Suprapubic skin (tissue), 3 donors: ENCODE results near the gene NFATC2.

Source experiments
- EP300 ChIP-seq: sonication (generic); formaldehyde crosslinking; IDR thresholded peaks from one replicate; pipeline ENCODE4 v1.6.1; 2017; ENCODE audit warnings: antibody characterized with exemption
- POLR2A ChIP-seq, 2 donors: fragments of 450-650 bp; IDR thresholded peaks; one replicate each; pipeline ENCODE4 v1.6.1; 2017; ENCODE audit warnings: antibody characterized with exemption in 2 of 2, mild to moderate bottlenecking in 2 of 2, moderate library complexity in 2 of 2
- TF ChIP-seq, protein P1 (sequence below), 2 donors: fragments of 200-600 bp in 1 of 2; fragments of 450-650 bp in 1 of 2; sonication (generic) in 1 of 2; IDR thresholded peaks; one replicate each; pipeline ENCODE4 v1.5.1; 2016 to 2019; ENCODE audit warnings: antibody characterized with exemption in 2 of 2, mild to moderate bottlenecking in 1 of 2, moderate library complexity in 1 of 2

- TF ChIP-seq, protein P1, sequence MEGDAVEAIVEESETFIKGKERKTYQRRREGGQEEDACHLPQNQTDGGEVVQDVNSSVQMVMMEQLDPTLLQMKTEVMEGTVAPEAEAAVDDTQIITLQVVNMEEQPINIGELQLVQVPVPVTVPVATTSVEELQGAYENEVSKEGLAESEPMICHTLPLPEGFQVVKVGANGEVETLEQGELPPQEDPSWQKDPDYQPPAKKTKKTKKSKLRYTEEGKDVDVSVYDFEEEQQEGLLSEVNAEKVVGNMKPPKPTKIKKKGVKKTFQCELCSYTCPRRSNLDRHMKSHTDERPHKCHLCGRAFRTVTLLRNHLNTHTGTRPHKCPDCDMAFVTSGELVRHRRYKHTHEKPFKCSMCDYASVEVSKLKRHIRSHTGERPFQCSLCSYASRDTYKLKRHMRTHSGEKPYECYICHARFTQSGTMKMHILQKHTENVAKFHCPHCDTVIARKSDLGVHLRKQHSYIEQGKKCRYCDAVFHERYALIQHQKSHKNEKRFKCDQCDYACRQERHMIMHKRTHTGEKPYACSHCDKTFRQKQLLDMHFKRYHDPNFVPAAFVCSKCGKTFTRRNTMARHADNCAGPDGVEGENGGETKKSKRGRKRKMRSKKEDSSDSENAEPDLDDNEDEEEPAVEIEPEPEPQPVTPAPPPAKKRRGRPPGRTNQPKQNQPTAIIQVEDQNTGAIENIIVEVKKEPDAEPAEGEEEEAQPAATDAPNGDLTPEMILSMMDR (IDR thresholded peaks at IDR 0.05), result no peak
- TF ChIP-seq POLR2A (IDR thresholded peaks at IDR 0.05), result no peak
- TF ChIP-seq EP300, result no peak
Observed at GRCh38 chr20:51359401-51359800, 183.1 kb downstream of the NFATC2 start.
